ENCODE results near the gene LSG1. TPM values are rescaled to one million over a fixed set of nuclear protein-coding genes. Genes with fewer than 3 reads are reported as not detected.

LSG1 gene
- total RNA-seq, 6 donors from 2014 or later, result 21.6 to 42.6 (median 34.7) TPM

GRCh38 chr3:194610689-194611088 lies 61.3 kb downstream of the LSG1 start:
- TF ChIP-seq POLR2A (IDR thresholded peaks at IDR 0.05) (no peak), CTCF (IDR thresholded peaks at IDR 0.05) (no peak), EP300 (IDR thresholded peaks at IDR 0.05) (no peak), POLR2AphosphoS5 (IDR thresholded peaks at IDR 0.05) (no peak)
- DNase-seq (no peak), ATAC-seq (ENCODE audit: low FRiP score in 2 of 2) (no peak)
- WGBS, 2 donors, result 96% methylated on average over 3 of the region's 3 CpGs
- peaks cover 0 to 14% (median 0%) of the 10 kb centered on the region in 4 donors for H3K4me1 ChIP-seq
- peaks cover 0 to 58% (median 2%) of the 10 kb centered on the region in 4 donors for H3K36me3 ChIP-seq
- H3K27me3 ChIP-seq, result no peaks in the 10 kb centered on the region
- no peak overlapping the region for H3K4me3 ChIP-seq
- no peaks in the 10 kb centered on the region for H3K9me3 ChIP-seq
- no peak overlapping the region for H3K27ac ChIP-seq

GRCh38 chr3:194609601-194610000 lies 62.4 kb downstream of the LSG1 start:
- Histone ChIP-seq H3K36me3 (peaks cover 0 to 58% (median 0%) of the 10 kb centered on the region in 4 donors), H3K27me3 (no peaks in the 10 kb centered on the region), H3K4me1 (peaks cover 0 to 14% (median 0%) of the 10 kb centered on the region in 4 donors), H3K4me3 (no peak overlapping the region), H3K27ac (no peak overlapping the region), H3K9me3 (no peaks in the 10 kb centered on the region)
- WGBS, 2 donors, result 86 to 88% methylated on average over 13 of the region's 13 CpGs
- DNase-seq (no peak), ATAC-seq (ENCODE audit: low FRiP score in 2 of 2) (no peak)
- TF ChIP-seq POLR2AphosphoS5 (IDR thresholded peaks at IDR 0.05), result no peak
- no peak for TF ChIP-seq POLR2A (IDR thresholded peaks at IDR 0.05)
- no peak for TF ChIP-seq CTCF (IDR thresholded peaks at IDR 0.05)
- no peak for TF ChIP-seq EP300 (IDR thresholded peaks at IDR 0.05)

- Histone ChIP-seq H3K36me3 (peaks cover 0 to 58% (median 2%) of the 10 kb centered on the region in 4 donors), H3K4me1 (peaks cover 0 to 14% (median 0%) of the 10 kb centered on the region in 4 donors), H3K4me3 (no peak overlapping the region), H3K27me3 (no peaks in the 10 kb centered on the region), H3K27ac (no peak overlapping the region), H3K9me3 (no peaks in the 10 kb centered on the region)
- ATAC-seq (ENCODE audit: low FRiP score in 2 of 2) (peak in 1 of 2 donors; percentile 27), DNase-seq (peak in 1 of 2 donors; percentile 45)
- no peak for TF ChIP-seq POLR2AphosphoS5 (IDR thresholded peaks at IDR 0.05)
- TF ChIP-seq CTCF (IDR thresholded peaks at IDR 0.05), result no peak
- no peak for TF ChIP-seq EP300 (IDR thresholded peaks at IDR 0.05)
- no peak for TF ChIP-seq POLR2A (IDR thresholded peaks at IDR 0.05)
- 81 to 93% methylated on average over 9 of the region's 9 CpGs for WGBS, 2 donors
Measured at GRCh38 chr3:194608981-194609380, 63.0 kb downstream of the LSG1 start.

GRCh38 chr3:194607592-194608389 lies 64.2 kb downstream of the LSG1 start:
- H3K27ac ChIP-seq, result peak overlapping the region in 1 of 4 donors; percentile 26
- H3K36me3 ChIP-seq, result peaks cover 0 to 63% (median 5%) of the 10 kb centered on the region in 4 donors
- peaks cover 0 to 14% (median 0%) of the 10 kb centered on the region in 4 donors for H3K4me1 ChIP-seq
- no peak overlapping the region for H3K4me3 ChIP-seq
- DNase-seq (peak in 1 of 2 donors; percentile 75), ATAC-seq (ENCODE audit: low FRiP score in 2 of 2) (peak; percentile 63 to 83)
- H3K9me3 ChIP-seq, result no peaks in the 10 kb centered on the region
- TF ChIP-seq CTCF (IDR thresholded peaks at IDR 0.05), result peak in 2 of 6 experiments; percentile 9 to 26
- no peak for TF ChIP-seq POLR2AphosphoS5 (IDR thresholded peaks at IDR 0.05)
- WGBS, 2 donors, result 70 to 77% methylated on average over 9 to 10 of the region's 10 CpGs
- H3K27me3 ChIP-seq, result no peaks in the 10 kb centered on the region

Data from upper lobe of left lung (tissue), 6 donors.